ENCODE data around the gene CDC14B.

GRCh38 chr9:96482476-96482875 lies 137.2 kb downstream of the CDC14B start:
- TF ChIP-seq EP300 (IDR thresholded peaks at IDR 0.05; ENCODE audit: borderline replicate concordance): no peak
- TF ChIP-seq TAF1 (IDR thresholded peaks at IDR 0.05; ENCODE audit: low read depth): no peak
- TF ChIP-seq, protein P1, sequence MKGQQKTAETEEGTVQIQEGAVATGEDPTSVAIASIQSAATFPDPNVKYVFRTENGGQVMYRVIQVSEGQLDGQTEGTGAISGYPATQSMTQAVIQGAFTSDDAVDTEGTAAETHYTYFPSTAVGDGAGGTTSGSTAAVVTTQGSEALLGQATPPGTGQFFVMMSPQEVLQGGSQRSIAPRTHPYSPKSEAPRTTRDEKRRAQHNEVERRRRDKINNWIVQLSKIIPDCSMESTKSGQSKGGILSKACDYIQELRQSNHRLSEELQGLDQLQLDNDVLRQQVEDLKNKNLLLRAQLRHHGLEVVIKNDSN (IDR thresholded peaks at IDR 0.05): no peak
- TF ChIP-seq, protein P2, sequence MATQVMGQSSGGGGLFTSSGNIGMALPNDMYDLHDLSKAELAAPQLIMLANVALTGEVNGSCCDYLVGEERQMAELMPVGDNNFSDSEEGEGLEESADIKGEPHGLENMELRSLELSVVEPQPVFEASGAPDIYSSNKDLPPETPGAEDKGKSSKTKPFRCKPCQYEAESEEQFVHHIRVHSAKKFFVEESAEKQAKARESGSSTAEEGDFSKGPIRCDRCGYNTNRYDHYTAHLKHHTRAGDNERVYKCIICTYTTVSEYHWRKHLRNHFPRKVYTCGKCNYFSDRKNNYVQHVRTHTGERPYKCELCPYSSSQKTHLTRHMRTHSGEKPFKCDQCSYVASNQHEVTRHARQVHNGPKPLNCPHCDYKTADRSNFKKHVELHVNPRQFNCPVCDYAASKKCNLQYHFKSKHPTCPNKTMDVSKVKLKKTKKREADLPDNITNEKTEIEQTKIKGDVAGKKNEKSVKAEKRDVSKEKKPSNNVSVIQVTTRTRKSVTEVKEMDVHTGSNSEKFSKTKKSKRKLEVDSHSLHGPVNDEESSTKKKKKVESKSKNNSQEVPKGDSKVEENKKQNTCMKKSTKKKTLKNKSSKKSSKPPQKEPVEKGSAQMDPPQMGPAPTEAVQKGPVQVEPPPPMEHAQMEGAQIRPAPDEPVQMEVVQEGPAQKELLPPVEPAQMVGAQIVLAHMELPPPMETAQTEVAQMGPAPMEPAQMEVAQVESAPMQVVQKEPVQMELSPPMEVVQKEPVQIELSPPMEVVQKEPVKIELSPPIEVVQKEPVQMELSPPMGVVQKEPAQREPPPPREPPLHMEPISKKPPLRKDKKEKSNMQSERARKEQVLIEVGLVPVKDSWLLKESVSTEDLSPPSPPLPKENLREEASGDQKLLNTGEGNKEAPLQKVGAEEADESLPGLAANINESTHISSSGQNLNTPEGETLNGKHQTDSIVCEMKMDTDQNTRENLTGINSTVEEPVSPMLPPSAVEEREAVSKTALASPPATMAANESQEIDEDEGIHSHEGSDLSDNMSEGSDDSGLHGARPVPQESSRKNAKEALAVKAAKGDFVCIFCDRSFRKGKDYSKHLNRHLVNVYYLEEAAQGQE (IDR thresholded peaks at IDR 0.05; ENCODE audit: low read depth): no peak
- no peak for TF ChIP-seq MAX (IDR thresholded peaks at IDR 0.05)
